Spleen (tissue), 11 donors: ENCODE data around the gene AOAH. TPM values are rescaled to one million over a fixed set of nuclear protein-coding genes. Genes with fewer than 3 reads are reported as not detected.
"Not testable (repeated sequence)": the region's sequence is repeated elsewhere in the genome, so short reads cannot be mapped to it uniquely, and the experiment has no call there.

Source experiments
- DNase-seq: peaks from one replicate; pipeline ENCODE4 v3.0.0-alpha.2; 2020
- H3K27ac ChIP-seq, 8 donors: fragments of 200-600 bp; sonication (generic) in 7 of 8; 1 replicate in 4 of 8; 2 replicates in 4 of 8; pipeline versions ENCODE4 v1.5.0 to v1.8.0; 2016 to 2021; ENCODE audit warnings: inconsistent platforms in 4 of 8, mild to moderate bottlenecking in 4 of 8, moderate library complexity in 1 of 8
- H3K27me3 ChIP-seq, 7 donors: fragments of 200-600 bp; sonication (generic) in 6 of 7; replicated peaks in 1 of 7; 1 replicate in 4 of 7; 2 replicates in 3 of 7; pipeline versions ENCODE4 v1.5.0 to v1.8.0; 2016 to 2021; ENCODE audit warnings: inconsistent platforms in 3 of 7, mild to moderate bottlenecking in 1 of 7
- H3K36me3 ChIP-seq, 6 donors: fragments of 200-600 bp; sonication (generic) in 5 of 6; 1 replicate in 4 of 6; 2 replicates in 2 of 6; pipeline versions ENCODE4 v1.5.0 to v1.8.0; 2016 to 2021; ENCODE audit warnings: inconsistent platforms in 2 of 6
- H3K4me1 ChIP-seq, 6 donors: fragments of 200-600 bp; sonication (generic) in 5 of 6; 1 replicate in 3 of 6; 2 replicates in 3 of 6; pipeline versions ENCODE4 v1.5.0 to v1.8.0; 2016 to 2021; ENCODE audit warnings: inconsistent platforms in 3 of 6
- H3K4me3 ChIP-seq, 8 donors: fragments of 200-600 bp; sonication (generic) in 7 of 8; 1 replicate in 4 of 8; 2 replicates in 4 of 8; pipeline versions ENCODE4 v1.5.0 to v1.8.0; 2016 to 2021; ENCODE audit warnings: inconsistent platforms in 4 of 8, mild to moderate bottlenecking in 4 of 8, moderate library complexity in 2 of 8
- H3K9me3 ChIP-seq, 8 donors: fragments of 200-600 bp; sonication (generic) in 7 of 8; 1 replicate in 4 of 8; 2 replicates in 4 of 8; pipeline versions ENCODE4 v1.5.0 to v1.8.0; 2016 to 2021; ENCODE audit warnings: inconsistent platforms in 4 of 8
- POLR2A ChIP-seq, 3 donors: fragments of 450-650 bp; IDR thresholded peaks; one replicate each; pipeline ENCODE4 v1.5.1; 2017; ENCODE audit warnings: antibody characterized with exemption in 3 of 3, mild to moderate bottlenecking in 1 of 3
- POLR2AphosphoS5 ChIP-seq, 3 donors: sonication (generic); formaldehyde crosslinking; IDR thresholded peaks; one replicate each; pipeline ENCODE4 v1.5.1; 2017; ENCODE audit warnings: antibody characterized with exemption in 3 of 3
- WGBS, 5 donors: extraction: QIAGEN DNeasy Blood & Tissue Kit in 3 of 5; methylation state at CpG; one replicate each; pipeline versions ENCODE4 v1.1.5 to v1.1.7; 2013 to 2018; 5-methylcytosine and 5-hydroxymethylcytosine counted together
- intact Hi-C: fragments of 100-400 bp; cut with DNase I; formaldehyde crosslinking; loops from one replicate; pipeline ENCODE4 v1.15.0; 2023; ENCODE audit warnings: low total_unique reads
- polyA plus RNA-seq, 3 donors: library from polyadenylated mRNA; stranded (reverse); fragments of 200-250 nt; gene quantifications; one replicate each; pipeline ENCODE4 v1.2.1, GENCODE V29; 2013
- total RNA-seq, 7 donors: library from RNA; depleted of rRNA in 3 of 7; stranded (reverse); fragments of >200 nt in 3 of 7; fragmentation: NEBNext Ultra II Directional in 4 of 7; extraction: Animal tissue kit (Norgen Biotek cat#: 25700) in 4 of 7; gene quantifications; one replicate each; pipeline versions ENCODE4 v1.1.0 to v1.2.1, GENCODE V29; 2016 to 2021
- TF ChIP-seq, protein P1 (sequence below), 11 experiments: fragments of 200-600 bp in 7 of 11; fragments of 450-650 bp in 4 of 11; sonication (generic) in 4 of 11; IDR thresholded peaks in 8 of 11; conservative IDR thresholded peaks in 3 of 11; 1 replicate in 7 of 11; 2 replicates in 4 of 11; pipeline versions ENCODE4 v1.4.0 to v1.8.0; 2016 to 2021; ENCODE audit warnings: antibody characterized with exemption in 11 of 11, inconsistent platforms in 4 of 11, mild to moderate bottlenecking in 1 of 11
- donor health status: healthy with polysubstance abuse.
- donor health status: DM: no; HTN: no; CAD: no; lungs with moderate emphysema.
- donor health status: DM: no; HTN: no; CAD: no.
- donor health status: Bipolar disorder and iron deficiency.
- donor health status: healthy.
- donor health status: DM: no; HTN: no; CAD: no.
- donor health status: DM: yes; HTN: yes; CAD: no.

Gene AOAH
- total and polyA plus RNA-seq, 10 donors = 30.3 to 316 (median 191) TPM

DNA sequence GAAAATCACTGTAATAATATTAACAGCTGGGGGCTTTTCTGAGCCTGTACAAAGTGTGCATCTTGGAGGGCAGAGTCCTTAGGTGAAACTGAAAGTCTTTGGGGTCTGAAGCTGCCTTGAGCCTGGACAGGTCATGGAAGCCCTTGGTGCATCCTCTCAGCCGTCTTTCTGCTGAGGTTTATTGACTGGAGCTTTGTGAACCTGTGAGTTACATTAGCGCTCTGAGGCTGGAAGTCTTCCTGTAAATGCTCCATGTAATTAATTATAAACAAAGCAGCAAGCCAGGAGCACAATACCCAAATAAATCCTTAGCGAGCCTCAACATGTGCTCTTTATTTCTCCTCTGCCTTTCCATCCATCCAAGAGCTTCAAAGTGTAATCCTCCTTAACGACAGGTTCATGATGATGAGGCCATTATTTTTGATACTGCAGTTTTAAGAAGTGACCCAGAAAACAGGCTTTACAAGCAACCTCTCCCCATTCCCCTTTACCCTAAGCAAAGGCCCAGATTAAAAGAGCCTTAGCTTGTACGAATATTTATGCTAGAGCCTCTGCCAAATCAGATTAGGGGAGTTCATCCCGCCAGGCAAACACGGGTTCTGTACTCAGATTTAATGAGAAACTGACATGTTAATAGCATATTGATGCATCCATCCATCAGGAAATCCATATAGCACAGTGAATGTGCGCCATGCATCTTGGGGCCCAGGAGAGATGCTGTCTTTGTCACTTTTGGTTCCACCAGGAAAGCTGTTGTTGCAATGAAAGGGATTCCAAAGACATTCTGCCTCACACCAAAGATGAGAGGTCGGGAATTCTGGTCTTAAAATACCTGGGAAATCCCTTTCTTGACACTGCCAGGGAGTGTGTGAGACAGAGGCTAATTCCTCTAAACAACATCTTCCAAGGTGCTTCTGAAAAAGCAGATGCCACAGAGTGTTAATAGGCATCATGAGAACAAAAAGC lies 216.5 kb downstream of the AOAH start:
- Histone ChIP-seq H3K36me3 (peaks cover 0 to 7% (median 0%) of the 10 kb centered on the region in 6 donors), H3K4me3 (no peak overlapping the region), H3K27me3 (no peaks in the 10 kb centered on the region), H3K9me3 (peaks cover 0 to 11% (median 3%) of the 10 kb centered on the region in 8 donors), H3K4me1 (no peaks in the 10 kb centered on the region), H3K27ac (no peak overlapping the region)
- DNase-seq = no peak
- 72 to 85% (median 85%) methylated on average over 9 of the region's 9 CpGs for WGBS, 5 donors
- intact Hi-C loops = no loop called here
- TF ChIP-seq POLR2A (IDR thresholded peaks at IDR 0.05) (no peak), POLR2AphosphoS5 (IDR thresholded peaks at IDR 0.05) (no peak)
- TF ChIP-seq, protein P1, sequence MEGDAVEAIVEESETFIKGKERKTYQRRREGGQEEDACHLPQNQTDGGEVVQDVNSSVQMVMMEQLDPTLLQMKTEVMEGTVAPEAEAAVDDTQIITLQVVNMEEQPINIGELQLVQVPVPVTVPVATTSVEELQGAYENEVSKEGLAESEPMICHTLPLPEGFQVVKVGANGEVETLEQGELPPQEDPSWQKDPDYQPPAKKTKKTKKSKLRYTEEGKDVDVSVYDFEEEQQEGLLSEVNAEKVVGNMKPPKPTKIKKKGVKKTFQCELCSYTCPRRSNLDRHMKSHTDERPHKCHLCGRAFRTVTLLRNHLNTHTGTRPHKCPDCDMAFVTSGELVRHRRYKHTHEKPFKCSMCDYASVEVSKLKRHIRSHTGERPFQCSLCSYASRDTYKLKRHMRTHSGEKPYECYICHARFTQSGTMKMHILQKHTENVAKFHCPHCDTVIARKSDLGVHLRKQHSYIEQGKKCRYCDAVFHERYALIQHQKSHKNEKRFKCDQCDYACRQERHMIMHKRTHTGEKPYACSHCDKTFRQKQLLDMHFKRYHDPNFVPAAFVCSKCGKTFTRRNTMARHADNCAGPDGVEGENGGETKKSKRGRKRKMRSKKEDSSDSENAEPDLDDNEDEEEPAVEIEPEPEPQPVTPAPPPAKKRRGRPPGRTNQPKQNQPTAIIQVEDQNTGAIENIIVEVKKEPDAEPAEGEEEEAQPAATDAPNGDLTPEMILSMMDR (IDR thresholded peaks at IDR 0.05 in 8 of 11, conservative IDR thresholded peaks at IDR 0.05 in 3 of 11) = no peak

DNA sequence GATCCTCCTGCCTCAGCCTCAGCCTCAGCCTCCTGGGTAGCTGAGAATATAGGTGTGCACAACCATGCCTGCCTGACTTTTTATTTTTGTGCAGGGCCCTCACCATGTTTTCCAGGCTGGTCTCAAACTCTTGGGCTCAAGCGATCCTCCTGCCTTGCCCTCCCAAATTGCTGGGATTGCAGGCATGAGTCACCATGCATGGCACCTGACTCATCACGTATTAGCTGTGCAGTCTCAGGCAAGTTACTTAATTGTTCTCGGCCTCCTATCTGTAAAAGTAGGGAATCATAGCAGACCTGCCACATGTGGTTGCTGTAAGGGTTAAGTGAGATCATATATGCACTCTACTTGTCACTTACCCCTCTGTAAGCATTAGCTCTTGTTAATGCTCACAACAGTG lies 217.5 kb downstream of the AOAH start:
- Histone ChIP-seq H3K4me1 (no peaks in the 10 kb centered on the region), H3K36me3 (no peaks in the 10 kb centered on the region), H3K9me3 (peaks cover 0 to 11% (median 3%) of the 10 kb centered on the region in 8 donors), H3K27ac (no peak overlapping the region), H3K4me3 (no peak overlapping the region), H3K27me3 (no peaks in the 10 kb centered on the region)
- intact Hi-C loops = no loop called here
- WGBS, 5 donors = 84 to 96% (median 91%) methylated on average over 3 of the region's 3 CpGs
- TF ChIP-seq, protein P1 (IDR thresholded peaks at IDR 0.05 in 8 of 11, conservative IDR thresholded peaks at IDR 0.05 in 3 of 11) = no peak
- no peak for TF ChIP-seq POLR2A (IDR thresholded peaks at IDR 0.05)
- no peak for TF ChIP-seq POLR2AphosphoS5 (IDR thresholded peaks at IDR 0.05)
- DNase-seq = no peak

DNA sequence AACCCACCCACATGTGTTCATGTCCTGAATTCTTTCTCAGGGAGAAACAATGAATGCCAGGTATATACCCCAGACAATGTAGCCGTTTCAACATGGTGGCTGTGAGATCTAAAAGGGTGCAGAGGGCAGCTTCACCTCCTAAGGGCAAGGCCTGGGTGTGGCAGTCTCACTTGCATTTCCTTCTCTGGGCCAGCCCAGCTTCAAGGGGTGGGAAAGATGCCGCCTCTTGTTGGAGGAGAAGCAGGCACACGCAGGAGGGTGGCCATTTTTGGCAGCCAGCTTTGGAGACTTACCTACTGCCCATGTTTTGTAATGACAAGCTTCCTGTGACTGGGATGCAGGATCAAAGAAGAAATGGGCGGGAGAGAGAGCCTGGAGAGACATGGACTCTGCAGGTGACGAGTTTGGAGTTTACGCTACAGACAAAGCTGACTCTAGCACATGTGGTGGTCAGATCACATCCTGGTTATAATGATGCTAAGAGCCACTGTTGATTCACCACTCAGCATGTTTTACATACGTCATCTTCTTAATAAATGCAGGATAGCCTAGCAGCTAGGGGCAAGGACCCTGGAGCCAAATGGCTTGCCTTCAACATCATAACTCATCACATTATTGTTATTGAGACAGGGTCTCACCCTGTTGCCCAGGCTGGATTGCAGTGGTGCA lies 218.0 kb downstream of the AOAH start:
- TF ChIP-seq POLR2A (IDR thresholded peaks at IDR 0.05) = no peak
- TF ChIP-seq, protein P1 (IDR thresholded peaks at IDR 0.05 in 8 of 11, conservative IDR thresholded peaks at IDR 0.05 in 3 of 11) = no peak
- no peak for TF ChIP-seq POLR2AphosphoS5 (IDR thresholded peaks at IDR 0.05)
- WGBS, 5 donors = 90 to 93% (median 91%) methylated on average over 7 of the region's 7 CpGs

DNA sequence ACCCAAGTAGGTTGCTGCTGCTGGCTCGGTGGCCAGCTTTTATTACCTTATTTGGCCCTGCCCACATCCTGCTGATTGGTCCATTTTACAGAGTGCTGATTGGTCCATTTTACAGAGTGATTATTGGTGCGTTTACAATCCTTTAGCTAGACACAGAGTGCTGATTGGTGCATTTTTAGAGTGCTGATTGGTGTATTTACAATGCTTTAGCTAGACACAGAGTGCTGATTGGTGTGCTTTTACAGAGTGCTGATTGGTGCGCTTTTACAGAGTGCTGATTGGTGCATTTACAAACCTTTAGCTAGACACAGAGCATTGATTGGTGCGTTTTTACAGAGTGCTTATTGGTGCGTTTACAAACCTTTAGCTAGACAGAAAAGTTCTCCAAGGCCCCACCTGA lies 219.7 kb downstream of the AOAH start:
- H3K27me3 ChIP-seq, H3K27ac ChIP-seq, H3K4me1 ChIP-seq, DNase-seq, H3K36me3 ChIP-seq, H3K4me3 ChIP-seq, intact Hi-C loops: not testable (repeated sequence)
- H3K9me3 ChIP-seq = peaks cover 0 to 11% (median 3%) of the 10 kb centered on the region in 8 donors
- 89 to 98% (median 96%) methylated on average over 4 to 5 of the region's 5 CpGs for WGBS, 5 donors

More for the DNA sequence above, 218.0 kb downstream of the AOAH start:
- H3K4me3 ChIP-seq = no peak overlapping the region
- intact Hi-C loops = no loop called here
- H3K36me3 ChIP-seq = no peaks in the 10 kb centered on the region
- no peak for DNase-seq
- no peaks in the 10 kb centered on the region for H3K27me3 ChIP-seq
- H3K4me1 ChIP-seq = no peaks in the 10 kb centered on the region
- no peak overlapping the region for H3K27ac ChIP-seq
- H3K9me3 ChIP-seq = peaks cover 0 to 11% (median 3%) of the 10 kb centered on the region in 8 donors

DNA sequence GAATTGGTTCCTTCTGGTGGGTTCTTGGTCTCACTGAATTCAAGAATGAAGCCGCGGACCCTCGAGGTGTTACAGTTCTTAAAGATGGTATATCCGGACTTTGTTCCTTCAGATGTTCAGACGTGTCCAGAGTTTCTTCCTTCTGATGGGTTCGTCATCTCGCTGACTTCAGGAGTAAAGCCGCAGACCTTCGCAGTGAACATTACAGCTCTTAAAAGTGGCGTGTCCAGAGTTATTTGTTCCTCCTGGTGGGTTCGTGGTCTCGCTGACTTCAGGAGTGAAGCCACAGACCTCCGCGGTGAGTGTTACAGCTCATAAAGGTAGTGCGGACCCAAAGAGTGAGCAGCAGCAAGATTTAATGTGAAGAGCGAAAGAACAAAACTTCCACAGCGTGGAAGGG lies 220.1 kb downstream of the AOAH start:
- intact Hi-C loops, DNase-seq, H3K27ac ChIP-seq, H3K36me3 ChIP-seq, H3K4me3 ChIP-seq, H3K4me1 ChIP-seq, H3K27me3 ChIP-seq: not testable (repeated sequence)
- H3K9me3 ChIP-seq = peaks cover 0 to 11% (median 3%) of the 10 kb centered on the region in 8 donors
- WGBS, 5 donors = 92 to 99% (median 96%) methylated on average over 17 of the region's 17 CpGs
